GM18505 (cell line): ENCODE measurements around the gene RUFY4.

Experiments used
- ATAC-seq: cut with Tn5 transposase; IDR thresholded peaks from one replicate; pipeline ENCODE4 v1.9.1; 2021; ENCODE audit not compliant: unreplicated experiment
- POLR2A ChIP-seq: IDR thresholded peaks from 4 replicates; pipeline ENCODE4 v1.6.1; 2011; ENCODE audit warnings: borderline replicate concordance; ENCODE audit not compliant: insufficient read depth, insufficient read length; ENCODE audit errors: extremely low read depth

The RUFY4 gene

DNA sequence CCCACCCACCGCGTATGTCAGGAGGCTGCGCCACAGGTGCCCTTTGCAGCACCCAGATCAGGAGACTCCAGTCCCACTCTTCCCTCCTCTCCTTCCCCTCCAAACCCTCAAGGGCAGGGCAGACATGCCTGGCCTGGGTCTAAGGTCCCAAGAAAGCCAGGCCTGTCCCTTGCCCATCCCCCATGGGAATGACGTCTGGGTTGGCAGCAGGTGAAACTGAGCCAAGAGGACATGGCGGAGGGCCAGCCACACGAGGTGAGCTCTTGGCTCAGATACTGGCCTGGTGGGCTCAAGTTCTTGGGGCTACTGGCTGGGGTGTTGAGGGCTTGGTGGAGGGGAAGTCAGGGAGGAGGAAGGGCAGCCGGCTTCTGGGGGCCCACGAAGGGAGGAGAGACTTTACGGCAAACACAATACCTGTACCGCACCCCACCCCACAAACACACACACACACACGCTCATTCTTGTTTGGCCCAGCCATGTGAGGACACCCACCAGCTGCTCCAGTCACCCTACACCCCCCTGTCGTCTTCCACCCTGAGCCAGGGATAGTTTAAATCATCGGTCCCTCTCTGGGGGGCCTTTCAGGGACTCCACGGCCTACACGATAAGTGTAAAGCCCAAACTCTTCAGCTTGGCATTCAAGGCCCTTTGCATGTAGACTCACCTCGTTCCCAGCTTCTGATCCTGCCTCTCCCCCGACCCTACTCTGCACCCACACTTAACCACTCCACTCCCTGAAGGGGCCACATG, 42.2 kb upstream of the RUFY4 start:
- TF ChIP-seq POLR2A: no peak
- ATAC-seq: no peak

DNA sequence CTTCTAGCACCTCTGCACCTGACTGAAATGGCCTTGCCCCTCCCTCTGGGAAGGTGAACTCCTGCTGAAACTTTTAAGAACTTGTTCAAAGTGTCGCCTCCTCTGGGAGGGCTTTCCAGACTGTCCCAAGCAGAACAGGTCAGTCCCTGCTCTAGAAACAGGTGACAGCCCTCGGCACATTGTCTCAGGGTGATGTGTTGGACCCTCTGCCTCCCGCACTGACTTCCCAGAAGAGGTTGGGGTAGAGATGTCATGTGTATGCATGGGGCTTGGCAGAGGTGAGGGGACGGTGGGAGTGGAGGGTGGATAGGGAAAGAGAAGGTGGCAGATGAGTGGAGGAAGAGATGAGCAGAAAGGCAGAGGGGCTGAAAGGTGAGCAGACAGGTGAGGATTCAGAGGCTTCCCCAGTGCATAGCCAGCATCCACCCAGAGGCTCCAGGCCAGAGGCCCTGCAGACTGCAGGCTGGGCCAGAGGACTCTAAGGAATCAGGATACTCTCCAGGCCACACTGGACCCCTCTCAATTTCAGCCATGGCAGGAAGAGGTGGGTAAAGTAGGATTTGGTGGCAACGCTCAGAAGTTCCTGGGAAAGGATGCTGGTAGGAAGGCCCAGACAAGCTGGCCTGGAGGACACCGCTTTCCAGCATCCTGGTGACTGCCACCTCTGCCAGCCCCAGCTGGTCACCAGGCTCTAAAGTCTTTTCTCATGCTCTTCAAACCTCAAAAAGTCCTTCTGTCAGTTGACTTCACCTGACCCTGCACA, 41.4 kb upstream of the RUFY4 start:
- TF ChIP-seq POLR2A: no peak
- ATAC-seq: no peak

DNA sequence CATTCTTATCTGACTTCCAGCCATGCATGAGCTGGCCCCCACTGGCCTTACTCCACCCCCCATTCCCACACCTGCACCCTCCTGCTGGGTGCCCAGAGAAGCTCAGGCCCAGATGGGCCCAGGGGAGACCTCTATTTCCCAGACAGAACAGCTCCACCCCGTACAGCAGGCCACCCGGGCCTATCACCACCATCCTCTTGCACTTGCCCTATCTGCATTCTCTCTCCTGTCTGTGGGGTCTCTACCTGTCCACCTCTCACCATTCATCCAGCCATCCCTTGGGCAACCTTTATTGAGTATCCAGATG, 40.9 kb upstream of the RUFY4 start:
- TF ChIP-seq POLR2A: no peak
- no peak for ATAC-seq

DNA sequence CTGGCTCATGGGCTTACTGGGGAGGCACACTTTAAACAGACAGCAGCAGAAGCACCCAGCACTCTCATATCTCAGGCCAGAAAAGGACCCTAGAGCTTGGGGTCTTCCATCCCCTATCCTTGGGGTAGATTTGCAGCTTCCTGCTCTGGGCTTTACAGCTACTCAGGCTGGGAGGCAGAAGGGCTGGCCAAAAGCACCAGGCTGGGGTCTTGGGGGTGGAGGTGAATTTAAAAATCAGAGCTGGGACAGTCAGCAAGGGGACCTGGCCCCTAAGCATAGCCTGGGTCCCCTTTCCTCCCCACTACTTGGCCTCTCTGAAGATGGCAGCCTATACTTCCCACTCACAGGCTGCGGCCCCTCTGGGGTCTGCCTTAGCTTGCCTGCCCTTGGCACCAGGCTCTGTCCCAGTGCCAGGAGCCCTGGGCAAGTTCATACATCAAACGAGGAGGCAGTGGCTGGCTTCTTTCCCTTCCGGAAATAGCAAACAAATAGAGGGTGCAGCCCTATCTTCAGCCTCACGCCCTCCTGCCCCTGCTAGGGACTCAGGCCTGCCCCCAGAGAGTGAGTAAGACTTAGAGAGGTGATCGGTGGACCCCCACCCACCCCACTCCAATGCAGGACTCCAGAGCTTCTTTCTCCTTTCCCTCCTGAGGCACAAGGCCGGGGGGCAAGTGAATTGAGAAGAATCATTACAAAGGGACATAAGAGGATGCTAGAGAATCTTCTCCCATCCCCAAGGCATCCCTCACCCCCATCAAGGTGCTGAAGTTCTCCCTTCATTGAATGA, 40.3 kb upstream of the RUFY4 start:
- TF ChIP-seq POLR2A: no peak
- no peak for ATAC-seq

DNA sequence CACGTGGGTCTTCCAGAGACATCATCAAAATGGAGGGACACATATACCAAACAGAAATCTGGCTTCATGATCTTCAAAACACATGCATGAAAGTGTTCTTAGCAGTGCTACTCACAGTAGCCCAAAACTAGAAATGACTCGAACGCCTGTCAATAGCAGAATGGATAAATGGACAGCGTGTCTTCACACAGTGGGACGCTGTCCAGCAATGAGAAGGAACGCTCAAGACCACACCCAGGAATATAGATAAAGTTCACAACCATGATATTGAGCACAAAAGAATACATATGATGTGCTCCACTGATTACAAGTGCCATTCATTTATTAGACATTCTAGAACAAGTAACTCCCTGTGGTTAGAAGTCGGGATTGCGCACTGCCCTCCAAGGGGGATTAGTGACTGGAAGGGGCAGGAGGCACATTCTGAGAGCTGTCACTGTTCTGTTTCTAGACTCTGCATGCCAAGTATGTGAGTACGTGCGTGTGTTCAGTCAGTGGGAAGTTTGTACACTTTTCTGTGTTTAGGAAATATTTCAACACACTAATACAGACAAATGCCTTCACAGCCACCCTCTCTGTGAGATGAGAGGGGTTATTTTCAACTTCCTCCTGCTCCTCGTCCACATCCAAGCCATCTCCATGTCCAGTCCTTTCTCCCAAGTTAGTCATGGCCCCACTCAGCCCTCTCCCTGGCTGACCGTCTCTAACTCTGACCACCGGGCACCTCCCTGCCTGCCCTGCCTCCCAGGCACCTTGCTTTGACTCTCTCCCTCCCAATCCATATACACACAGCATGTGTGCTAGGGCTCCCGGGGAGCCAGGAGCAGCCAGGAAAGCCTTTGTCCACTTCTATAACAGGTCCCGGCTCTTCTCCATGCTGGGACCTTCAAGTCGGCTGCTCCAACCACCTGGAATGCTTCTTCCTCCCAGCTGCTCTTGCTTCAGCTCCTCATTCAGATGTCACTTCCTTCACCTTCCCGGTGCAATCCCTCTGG, 39.4 kb upstream of the RUFY4 start:
- ATAC-seq: no peak
- TF ChIP-seq POLR2A: no peak

DNA sequence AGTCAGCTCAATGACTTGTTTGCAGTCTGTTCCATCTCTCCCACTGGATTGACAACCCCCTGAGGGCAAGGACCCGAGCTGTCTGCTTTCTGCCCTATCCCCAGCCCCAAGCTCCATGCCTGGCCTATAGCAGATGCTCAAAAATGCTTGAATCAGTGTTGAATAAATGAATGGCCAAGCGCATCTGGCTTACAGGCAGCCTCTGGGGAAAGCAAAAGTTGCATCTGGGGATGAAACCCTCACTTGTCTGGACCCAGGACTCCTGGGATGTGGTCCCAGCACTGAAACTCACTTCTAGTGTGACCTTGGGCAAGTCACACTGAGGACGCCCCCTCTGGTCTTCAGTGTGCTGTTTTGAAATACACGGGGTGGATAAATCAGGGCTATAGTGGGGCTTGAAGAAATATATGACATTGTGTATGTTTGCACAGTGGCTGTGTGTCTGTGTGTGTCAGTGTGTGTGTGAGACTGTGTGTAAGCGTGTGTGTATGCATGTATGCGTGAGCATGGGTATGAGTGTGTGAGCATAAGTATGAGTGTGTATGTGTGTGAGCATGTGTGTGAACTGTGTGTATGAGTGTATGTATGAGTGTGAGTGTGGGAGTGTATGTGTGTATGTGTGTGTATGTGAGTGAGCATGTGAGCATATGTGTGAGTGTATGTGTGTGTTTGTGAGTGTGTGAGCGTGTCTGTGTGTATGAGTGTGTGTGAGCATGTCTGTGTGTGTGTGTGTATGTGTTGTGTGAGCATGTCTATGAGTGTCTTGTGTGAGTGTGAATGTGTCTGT, 38.5 kb upstream of the RUFY4 start:
- ATAC-seq: no peak
- TF ChIP-seq POLR2A: no peak

DNA sequence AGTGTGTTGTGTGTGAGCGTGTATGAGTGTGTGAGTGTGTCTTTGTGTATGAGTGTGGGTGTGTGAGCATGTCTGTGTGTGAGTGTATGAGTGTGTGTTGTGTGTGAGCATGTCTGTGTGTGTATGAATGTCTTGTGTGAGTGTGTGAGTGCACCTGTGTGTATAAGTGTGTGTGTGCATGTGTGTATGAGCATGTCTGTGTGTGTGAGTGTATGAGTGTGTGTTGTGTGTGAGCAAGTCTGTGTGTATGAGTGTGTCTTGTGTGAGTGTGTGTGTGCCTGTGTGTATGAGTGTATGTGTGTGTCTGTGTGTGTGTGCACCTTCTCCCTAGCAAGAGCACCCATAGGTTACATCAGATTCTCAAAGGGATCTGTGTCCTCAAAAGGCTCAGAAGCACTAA, 37.8 kb upstream of the RUFY4 start:
- ATAC-seq: no peak
- TF ChIP-seq POLR2A: no peak

DNA sequence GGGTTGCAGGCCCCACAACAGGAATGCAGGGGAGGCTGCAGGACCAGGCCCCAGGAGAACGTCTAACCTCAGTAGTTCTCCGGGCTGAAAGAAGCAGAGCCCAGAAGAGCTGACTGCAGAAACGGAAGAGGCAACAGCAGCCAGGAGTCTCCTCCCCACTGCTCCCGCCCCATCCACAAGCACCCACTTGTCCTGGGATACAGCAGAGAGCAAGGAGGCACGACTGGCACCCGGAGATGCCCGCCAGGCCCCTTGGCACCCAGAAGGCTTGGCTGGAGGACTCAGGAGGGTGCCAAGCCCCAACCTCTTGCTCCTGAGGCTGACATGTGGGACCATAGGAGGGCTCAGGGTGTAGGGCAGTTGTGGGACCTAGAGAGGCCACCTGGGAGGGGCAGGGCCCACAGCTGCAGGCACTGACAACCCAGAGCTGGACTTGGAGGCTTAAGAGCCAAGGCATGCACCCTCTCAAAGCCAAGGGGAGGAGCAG, 37.2 kb upstream of the RUFY4 start:
- TF ChIP-seq POLR2A: no peak
- no peak for ATAC-seq

DNA sequence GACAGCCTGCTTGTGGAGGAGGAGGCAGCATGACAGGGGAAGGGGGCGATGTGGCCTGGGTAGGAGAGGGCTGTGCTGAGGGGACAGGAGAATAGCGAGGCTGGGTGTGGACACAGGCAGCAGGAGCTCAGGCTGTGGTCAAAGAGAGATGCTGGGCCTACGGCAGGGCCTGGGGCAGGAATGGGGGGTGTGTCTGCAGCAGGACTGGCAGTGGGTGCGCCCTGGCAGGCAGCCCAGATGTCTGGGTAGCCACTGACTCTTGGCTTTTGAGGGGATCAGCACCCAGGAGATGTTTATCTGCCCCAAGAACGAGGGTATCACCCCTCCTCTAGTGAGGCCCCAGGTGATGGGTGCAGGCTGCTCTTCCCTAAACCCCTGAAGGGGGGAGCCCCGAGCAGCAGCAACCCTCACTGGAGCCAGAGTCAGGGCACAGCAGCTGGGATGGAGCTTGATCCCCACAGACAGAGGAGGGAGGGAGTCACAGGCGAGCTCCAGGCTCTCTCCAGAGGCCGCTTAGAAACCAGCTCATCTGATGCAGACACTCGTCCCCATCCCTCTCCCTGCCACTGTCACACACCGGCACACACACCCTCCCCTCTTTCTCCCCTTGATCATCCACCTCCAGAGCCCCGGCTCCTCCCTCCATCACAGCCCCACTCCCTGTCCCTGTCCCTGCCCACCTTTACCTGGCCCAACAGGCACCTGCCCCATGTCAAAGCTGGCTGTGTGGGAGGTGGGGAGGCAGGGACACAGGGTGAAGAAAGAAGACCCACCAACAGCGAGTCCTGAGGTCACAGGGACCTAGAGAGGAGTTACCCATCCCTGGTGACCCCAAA, 36.5 kb upstream of the RUFY4 start:
- no peak for TF ChIP-seq POLR2A
- no peak for ATAC-seq

DNA sequence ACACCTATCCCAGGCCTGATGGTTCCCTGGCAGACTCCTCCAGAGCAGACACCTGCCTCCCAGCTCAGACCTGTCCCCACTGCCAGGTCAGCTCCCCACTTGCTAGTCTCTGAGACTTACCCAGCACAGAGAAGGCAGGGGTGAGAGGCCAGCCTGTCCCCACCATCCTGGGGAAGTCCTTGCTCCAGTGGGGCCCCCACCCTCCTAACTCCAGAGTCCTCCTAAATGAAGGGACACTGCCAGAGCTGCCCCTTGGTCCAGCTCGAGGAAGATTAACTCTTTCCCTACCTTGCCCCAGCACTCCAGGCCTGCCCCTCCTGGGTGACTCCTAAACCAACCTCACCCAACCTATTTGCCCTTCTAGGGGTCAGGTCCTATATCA, 35.9 kb upstream of the RUFY4 start:
- TF ChIP-seq POLR2A: no peak
- no peak for ATAC-seq
